Measurements from ENCODE around the gene ADGRE1.
"Not testable (repeated sequence)": the region's sequence is repeated elsewhere in the genome, so short reads cannot be mapped to it uniquely, and the experiment has no call there.

The ADGRE1 gene, protein sequence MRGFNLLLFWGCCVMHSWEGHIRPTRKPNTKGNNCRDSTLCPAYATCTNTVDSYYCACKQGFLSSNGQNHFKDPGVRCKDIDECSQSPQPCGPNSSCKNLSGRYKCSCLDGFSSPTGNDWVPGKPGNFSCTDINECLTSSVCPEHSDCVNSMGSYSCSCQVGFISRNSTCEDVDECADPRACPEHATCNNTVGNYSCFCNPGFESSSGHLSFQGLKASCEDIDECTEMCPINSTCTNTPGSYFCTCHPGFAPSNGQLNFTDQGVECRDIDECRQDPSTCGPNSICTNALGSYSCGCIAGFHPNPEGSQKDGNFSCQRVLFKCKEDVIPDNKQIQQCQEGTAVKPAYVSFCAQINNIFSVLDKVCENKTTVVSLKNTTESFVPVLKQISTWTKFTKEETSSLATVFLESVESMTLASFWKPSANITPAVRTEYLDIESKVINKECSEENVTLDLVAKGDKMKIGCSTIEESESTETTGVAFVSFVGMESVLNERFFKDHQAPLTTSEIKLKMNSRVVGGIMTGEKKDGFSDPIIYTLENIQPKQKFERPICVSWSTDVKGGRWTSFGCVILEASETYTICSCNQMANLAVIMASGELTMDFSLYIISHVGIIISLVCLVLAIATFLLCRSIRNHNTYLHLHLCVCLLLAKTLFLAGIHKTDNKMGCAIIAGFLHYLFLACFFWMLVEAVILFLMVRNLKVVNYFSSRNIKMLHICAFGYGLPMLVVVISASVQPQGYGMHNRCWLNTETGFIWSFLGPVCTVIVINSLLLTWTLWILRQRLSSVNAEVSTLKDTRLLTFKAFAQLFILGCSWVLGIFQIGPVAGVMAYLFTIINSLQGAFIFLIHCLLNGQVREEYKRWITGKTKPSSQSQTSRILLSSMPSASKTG

DNA sequence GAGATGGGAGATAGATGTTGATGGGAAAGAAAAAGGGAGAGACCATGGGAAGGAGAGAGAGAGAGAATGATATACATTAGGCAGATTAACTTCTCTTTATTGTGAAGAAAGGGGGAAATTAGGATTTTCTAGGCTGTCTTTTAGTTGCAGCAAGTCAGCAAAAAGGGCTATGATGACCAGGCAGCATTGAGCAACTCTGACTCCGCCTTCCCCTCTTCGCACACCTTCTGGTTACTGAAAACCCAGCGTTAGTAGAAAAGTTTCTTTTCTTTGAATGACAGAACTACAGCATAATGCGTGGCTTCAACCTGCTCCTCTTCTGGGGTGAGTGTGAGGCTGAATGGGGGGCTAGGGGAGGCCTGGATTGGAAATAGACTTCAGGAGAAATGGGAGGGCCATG, at the start of gene ADGRE1:
ADGRE1 (plus strand) TSS at position 264 of the 400 bp plus-strand sequence; CDS start at position 294, 30 bp downstream.
- DNase-seq = peak in 1 of 2 donors; percentile 19

DNA sequence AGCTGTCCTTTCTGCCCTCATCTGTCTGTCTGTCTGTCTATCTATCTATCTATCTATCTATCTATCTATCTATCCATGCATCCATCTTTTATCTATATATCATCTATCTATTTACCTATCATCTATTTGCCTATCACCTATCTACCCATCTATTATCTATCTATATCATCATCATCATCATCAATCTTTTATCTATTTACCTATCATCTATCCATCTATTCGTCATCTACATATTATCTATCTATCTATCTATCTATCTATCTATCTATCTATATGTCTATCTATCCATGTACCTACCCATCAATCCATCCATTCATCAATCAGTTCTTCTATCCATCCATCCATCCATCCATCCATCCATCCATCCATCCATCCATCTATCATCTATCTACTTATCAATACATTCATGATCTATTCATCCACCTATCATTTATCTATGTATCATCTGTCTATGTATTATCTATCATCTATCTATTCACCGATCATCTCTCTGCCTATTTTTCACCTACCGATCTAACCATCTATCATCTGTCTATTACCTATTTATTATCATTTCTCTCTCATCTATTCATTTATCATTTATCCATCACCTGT, 49.2 kb upstream of the ADGRE1 start:
- DNase-seq = no peak

DNA sequence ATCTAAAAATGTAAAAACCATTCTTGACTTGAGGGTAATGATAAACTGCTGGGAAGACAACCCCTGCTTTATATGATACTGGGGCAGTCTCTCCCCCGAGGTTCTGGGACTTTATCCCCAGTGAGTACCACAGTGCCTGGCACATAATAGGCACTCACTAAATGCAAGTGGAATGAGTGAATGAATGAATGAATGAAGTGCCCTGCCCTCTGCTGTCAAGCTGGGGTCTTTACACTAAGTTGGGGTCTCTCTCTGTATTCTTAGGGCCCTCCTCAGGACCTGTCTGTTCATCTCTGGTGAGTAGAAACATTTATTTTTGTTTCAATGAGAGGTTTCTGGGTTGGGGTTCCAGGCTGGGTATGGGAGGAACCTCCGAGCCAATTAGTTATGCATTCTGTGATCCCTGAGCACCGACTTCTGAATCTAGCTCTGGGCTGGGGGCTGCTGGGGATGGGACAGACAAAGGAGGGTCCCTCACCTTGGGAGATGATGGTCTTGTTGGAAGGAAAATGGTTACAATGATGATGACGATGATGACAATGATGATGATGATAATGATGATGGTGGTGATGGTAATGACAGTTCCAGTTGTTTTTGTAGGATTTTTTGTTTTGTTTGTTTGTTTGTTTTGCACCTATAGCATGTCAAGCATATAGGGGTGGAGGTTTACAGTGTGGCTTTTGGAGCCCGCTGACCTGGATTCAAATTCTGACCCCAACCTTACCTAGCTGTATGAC, 44.3 kb upstream of the ADGRE1 start:
- no peak for DNase-seq

DNA sequence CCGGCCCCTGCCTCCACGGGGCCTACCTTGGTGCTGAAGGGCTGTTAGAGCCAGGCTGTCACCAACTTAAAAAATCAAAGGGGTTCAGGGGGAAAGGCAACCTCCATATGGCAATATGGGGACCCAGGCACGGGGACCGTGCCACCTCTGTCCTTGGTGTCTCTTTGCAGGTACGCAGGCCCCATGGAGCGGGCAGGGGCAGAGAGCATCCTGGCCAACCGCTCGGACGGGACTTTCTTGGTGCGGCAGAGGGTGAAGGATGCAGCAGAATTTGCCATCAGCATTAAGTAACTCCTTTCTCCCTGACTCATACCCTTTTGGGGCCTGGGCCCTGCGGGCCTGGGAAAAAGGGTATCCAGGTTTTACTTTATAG, 39.6 kb upstream of the ADGRE1 start:
- DNase-seq = no peak

DNA sequence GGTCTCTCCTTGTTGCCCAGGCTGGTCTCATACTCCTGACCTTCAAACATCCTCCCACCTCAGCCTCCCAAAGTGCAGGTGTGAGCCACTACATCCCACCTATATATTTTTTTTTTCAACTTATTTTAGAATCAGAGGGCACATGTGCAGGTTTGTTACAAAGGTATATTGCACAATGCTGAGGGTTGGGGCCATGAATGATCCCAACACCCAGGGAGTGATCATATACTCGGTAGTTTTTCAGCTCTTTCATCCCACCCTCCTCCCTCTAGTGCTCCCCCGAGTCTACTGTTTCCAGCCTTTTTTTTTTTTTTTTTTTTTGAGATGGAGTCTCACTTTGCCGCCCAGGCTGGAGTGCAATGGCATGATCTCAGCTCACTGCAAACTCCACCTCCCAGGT, 38.4 kb upstream of the ADGRE1 start:
- DNase-seq = no peak

DNA sequence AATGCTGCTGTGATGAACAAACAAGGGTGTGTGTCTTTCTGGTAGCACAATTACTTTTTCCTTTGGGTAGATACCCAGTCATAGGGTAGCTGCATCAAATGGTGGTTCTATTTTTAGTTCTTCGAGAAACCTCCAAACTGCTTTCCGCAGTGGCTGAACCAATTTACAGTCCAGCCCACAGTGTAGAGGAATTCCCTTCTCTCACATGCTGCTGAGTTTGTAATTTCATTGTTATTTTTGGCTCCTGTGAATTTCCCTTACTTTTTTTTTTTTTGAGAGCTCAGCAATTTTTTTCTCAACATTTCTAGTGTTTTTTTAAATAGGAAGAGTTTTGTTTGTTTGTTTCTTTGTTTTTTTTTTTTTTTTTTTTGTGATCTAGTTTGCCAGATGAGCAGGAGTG, 37.5 kb upstream of the ADGRE1 start:
- DNase-seq = no peak

DNA sequence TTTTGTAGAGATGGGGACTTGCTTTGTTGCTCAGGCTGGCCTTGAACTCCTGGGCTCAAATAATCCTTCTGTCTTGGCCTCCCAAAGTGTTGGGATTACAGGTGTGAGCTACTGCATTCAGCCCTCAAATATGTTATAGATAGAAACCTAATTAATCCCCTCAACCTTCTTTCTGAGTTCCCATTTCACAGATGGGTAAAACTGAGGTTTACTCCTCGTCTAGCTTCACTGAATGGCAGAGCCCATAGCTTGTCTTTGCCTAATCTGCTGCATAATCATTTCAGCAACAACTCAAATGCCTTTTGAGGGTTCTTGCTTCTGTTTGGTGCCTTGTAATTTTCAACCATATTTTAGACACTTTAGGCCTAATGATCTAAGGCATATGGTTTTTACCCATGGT, 36.0 kb upstream of the ADGRE1 start:
- DNase-seq = no peak

DNA sequence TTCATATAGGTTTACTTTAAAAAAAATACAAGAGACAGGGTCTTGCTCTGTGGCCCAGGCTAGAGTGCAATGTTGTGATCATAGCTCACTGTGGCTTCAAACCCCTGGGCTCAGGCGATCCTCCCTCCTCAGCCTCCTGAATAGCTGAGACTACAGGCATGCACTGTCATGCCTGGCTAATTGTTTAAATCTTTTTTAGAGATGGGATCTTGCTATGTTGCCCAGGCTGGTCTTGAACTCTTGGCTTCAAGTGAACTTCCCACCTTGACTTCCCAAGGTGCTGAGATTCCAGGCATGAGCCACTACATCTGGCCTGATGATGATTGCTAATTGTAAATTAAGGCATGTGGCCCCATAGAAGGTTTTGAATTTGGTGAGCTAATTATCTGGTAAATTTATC, 35.4 kb upstream of the ADGRE1 start:
- no peak for DNase-seq

DNA sequence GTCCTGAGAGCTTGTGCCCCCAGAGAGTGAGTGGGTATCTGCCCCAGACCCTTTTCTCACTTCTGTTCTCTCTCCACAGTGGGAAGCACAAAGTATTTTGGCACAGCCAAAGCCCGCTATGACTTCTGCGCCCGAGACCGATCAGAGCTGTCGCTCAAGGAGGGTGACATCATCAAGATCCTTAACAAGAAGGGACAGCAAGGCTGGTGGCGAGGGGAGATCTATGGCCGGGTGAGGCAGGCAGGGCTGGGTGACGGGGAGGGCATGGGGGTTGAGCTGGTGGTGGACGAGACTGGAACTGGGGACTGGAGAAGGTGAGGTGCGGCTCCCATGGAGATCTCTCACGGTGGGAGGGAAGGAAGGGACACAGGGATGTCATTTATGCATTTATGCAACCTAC, 33.5 kb upstream of the ADGRE1 start:
- DNase-seq = no peak

DNA sequence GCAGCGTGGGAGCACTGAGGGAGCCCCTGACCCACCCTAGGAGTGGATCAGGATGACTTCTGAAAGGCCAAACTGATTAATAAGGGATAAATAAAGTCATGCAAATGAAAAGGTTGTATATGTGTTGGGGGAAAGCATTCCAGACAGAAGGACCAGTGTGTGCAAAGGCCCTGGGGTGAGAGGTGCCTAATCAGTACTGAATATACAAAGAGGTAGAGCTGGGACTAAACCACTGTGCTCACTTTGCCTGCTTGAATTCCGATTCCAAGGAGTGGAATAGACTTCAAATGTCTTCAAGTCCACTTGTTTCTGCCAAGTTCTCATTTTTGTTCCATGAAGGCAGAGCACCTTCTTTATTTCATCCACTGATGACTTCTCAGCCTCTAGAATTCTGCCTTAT, 32.6 kb upstream of the ADGRE1 start:
- no peak for DNase-seq

DNA sequence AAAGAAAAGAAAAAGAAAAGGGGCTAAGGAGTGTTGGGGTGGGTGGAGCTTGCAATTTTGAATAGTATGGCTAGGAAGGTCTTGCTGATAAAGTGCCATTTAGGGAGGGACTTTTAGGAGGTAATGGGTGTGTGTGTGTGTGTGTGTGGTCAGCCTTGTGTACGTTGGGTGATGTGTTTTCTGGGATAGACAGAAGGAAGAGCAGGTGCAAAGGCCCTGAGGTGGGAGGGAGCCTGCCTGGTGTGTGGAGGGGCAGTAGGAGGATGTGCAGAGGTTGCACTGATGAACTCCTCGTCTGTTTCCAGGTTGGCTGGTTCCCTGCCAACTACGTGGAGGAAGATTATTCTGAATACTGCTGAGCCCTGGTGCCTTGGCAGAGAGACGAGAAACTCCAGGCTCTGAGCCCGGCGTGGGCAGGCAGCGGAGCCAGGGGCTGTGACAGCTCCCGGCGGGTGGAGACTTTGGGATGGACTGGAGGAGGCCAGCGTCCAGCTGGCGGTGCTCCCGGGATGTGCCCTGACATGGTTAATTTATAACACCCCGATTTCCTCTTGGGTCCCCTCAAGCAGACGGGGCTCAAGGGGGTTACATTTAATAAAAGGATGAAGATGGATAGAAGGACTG, 30.5 kb upstream of the ADGRE1 start:
- DNase-seq = no peak

DNA sequence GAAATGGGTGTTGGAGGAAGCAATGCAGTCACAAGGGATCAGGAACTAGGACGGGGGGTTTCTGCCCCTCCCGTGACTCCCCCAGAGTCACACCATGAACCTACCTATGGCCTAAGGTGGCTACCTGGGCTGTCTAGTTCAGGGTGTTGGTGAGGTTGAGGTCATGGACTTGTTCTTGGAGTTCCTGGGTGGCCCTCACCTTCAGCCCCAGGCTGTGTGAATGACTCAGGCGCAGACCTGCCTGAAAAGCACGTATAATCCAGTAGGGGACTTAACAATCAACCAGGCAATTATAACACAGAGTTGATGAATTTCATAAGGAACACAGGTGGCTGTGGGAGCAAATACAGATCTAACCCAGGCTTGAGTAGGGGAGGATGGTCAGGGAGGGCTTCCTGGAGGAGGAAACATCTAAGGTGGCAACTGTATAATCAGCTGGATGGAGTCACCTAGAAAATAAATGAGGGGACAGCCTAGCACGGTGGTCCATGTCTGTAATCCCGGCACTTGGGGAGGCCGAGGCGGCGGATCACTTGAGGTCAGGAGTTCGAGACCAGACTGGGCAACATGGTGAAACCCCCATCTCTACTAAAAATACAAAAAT, 25.6 kb upstream of the ADGRE1 start:
- DNase-seq = no peak

DNA sequence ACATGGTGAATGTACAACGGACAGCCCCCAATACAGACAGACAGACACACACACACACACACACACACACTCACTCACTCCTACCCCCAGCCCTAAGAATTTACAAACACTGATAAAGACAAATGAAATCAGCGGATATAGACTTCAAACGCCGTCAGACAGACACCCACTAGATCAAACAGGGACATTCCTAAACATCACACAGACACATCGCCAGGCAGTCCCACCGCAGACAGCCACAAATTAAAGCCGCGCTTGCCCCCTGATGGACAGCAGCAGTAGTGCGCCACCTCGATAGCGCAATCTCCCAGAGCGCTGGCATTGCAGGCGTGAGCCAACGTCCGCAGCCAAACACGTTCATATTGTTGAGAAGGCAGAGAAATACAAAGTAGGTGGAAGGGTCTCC, 24.7 kb upstream of the ADGRE1 start:
- peak; percentile 92 to 94 for DNase-seq

DNA sequence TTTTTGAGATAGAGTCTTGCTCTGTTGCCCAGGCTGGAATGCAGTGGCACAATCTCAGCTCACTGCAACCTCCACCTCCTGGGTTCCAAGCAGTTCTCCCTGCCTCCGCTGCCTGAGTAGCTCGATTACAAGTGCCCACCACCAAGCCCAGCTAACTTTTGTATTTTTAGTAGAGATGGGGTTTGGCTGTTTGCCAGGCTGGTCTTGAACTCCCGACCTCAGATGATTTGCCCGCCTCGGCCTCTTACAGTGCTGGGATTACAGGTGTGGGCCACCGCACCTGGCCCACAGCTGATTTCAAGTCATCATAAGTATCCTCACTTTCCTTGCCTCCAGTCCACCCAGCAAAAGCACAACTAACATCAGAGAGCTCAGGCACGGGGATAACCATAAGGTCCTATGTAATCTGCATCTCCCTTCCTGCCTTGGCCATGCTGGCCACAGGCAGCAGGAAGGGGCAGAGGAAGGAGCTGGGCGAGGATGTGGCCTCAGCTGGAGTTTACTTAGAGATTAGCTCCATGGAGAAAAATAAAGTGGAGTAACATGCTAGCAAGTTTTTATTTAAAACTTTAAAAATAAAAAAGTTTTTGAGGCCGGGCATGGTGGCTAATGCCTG, 22.9 kb upstream of the ADGRE1 start:
- no peak for DNase-seq

DNA sequence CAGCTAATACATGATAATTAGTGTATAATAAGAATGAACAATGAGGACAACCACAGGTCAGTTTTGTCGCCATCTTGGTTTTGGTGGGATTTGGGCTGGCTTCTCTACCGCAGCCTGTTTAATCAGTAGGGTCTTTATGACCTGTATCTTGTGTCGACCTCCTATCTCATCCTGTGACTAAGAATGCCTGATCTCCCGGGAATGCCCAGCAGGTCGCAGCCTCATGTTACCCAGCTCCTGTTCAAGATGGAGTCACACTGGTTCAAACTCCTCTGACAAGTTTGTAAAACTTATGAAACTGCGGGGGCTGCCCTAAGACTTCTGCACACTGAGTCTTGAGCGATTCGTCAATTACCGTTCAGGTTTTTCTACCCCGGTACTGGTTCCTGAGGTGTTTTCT, 21.5 kb upstream of the ADGRE1 start:
- DNase-seq = no peak

DNA sequence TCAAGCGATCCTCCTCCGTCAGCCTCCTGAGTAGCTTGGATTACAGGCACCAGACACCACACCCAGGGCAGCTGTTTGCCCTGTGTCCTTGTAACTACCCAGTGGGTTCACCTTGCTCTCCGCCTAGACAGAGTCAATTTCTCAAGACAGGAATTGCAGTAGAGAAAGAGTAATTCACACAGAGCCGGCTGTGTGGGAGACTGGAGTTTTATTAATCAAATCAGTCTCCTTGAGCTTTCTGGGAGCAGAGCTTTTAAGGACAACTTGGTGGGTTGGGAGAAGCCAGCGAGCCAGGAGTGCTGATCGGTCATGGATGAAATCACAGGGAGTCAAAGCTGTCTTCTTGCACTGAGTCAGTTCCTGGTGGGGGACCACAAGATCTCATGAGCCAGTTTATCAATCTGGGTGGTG, 20.6 kb upstream of the ADGRE1 start:
- DNase-seq = no peak

DNA sequence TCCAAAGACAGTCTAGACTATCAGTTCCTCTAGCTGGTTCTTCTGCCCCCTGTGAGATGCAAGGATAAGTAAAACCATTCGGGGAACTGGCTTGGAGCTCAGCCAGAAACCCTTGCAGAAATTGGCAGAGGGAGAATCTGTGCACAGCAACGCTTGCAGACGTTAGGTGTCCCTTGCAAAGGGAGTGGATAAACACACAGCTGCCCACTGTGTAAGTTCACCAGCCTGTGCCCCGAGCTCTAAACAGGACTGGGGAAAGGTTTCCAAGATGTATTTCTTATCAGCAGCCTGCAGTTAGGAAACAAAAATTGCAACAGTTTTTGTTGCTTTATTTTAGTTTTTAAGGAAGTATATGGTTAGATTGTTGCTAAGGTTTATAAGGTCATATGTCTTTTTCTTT, 19.0 kb upstream of the ADGRE1 start:
- DNase-seq = no peak

DNA sequence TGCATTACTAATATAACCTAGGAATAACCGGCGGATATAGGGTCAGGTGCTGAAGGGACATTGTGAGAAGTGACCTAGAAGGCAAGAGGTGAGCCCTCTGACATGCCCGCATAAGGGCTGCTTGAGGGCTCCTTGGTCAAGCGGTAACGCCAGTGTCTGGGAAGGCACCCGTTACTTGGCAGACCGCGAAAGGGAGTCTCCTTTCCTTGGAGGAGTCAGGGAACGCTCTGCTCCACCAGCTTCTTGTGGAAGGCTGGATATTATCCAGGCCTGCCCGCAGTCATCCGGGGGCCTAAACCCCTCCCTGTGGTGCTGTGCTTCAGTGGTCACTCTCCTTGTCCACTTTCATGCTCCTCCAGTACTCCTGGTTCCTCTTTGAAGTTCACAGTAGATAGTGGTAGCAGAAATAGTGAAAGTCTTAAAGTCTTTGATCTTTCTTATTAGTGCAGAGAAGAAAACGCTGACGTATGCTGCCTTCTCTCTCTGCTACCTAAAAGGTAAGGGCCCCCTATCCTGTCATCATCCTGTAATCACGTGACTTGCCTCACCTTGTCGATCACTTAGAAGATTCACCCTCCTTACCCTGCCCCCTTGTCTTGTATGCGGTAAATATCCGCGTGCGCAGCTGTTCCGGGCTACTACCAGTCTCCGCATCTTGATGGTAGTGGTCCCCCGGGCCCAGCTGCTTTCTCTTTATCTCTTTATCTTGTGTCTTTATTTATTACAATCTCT, 18.1 kb upstream of the ADGRE1 start:
- not testable (repeated sequence) for DNase-seq

DNA sequence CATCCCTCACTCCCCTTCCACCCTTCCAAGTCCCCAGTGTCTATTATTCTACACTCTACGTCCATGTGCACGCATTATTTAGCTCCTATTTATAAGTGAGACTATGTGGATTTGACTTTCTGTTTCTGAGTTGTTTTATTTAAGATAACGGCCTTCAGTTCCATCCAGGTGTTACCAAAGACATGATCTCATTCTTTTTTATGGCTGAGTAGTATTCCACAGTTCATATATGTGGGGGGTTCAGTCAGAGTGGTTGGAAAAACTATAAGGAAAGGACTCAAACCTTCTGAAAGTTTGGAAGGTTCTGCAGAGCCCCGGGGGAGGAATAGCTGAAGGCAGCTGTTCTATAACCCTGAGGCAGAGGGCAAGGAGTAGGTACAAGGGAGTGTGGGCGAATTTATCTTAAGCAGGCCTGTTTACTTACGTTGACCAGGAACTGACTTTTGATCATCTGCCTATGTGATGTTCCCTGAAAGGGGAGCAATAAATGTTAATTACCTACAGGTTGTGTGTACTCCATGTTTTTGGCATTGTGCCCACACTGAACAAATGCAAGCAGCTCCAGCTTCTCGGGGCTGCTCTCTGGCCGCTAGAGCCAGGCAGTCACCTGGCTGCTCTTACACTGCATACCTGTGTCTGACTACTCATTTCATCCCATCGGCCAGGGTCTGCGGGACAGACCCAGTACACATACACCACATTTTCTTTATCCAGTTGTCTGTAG, 13.5 kb upstream of the ADGRE1 start:
- no peak for DNase-seq

DNA sequence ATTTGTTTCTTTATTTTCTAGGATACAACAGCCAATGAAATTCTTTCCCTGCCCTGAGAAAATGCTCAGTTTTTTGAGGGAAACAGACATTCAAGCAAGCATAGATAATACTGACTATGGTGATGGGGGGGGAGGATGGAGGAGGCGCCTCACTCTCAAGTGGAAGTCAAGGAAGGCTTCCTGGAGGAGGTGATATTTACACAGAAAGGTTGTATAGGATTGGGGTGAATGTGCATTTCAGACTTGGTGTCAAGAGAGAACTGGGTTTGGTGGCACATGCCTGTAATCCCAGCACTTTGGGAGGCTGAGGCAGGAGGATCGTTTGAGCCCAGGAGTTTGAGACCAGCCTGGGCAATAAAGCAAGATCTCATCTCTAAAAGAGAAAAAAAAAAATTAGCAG, 12.2 kb upstream of the ADGRE1 start:
- no peak for DNase-seq
